Pancreas (tissue), 10 donors: Measurements from ENCODE around the gene YTHDC2. TPM values are rescaled to one million over a fixed set of nuclear protein-coding genes. Genes with fewer than 3 reads are reported as not detected.

Experiments
- ATAC-seq, 4 donors: fragments of 200-7000 bp; cut with Tn5 transposase; one replicate each; pipeline versions ENCODE4 v1.8.0 to v1.9.1; 2020; ENCODE audit warnings: mild to moderate bottlenecking in 4 of 4, moderate library complexity in 4 of 4
- DNase-seq, 6 donors: peaks; one replicate each; pipeline ENCODE4 v3.0.0-alpha.2; 2020
- FAIRE-seq: peaks from 2 replicates; lab custom pipeline; 2012; peaks lifted over from hg19 to GRCh38; lab: Jason Lieb, UNC
- H3K27ac ChIP-seq, 4 donors: fragments of 200-600 bp; sonication (generic); 1 replicate in 3 of 4; 2 replicates in 1 of 4; pipeline versions ENCODE4 v1.5.0 to v1.8.0; 2020
- H3K27me3 ChIP-seq, 4 donors: fragments of 200-600 bp; one replicate each; pipeline ENCODE4 v1.8.0; 2021
- H3K36me3 ChIP-seq, 3 donors: fragments of 200-600 bp; sonication (generic) in 1 of 3; one replicate each; pipeline versions ENCODE4 v1.5.0 to v1.8.0; 2020 to 2021
- H3K4me1 ChIP-seq, 3 donors: fragments of 200-600 bp; one replicate each; pipeline ENCODE4 v1.8.0; 2021
- H3K4me3 ChIP-seq, 4 donors: fragments of 200-600 bp; sonication (generic) in 2 of 4; one replicate each; pipeline versions ENCODE4 v1.5.0 to v1.8.0; 2020 to 2021
- H3K9me3 ChIP-seq, 4 donors: fragments of 200-600 bp; one replicate each; pipeline ENCODE4 v1.8.0; 2021
- WGBS, 2 donors: extraction: QIAGEN DNeasy Blood & Tissue Kit; methylation state at CpG; one replicate each; pipeline ENCODE4 v1.1.7; 2013; 5-methylcytosine and 5-hydroxymethylcytosine counted together
- intact Hi-C, 3 donors: fragments of 100-400 bp; cut with DNase I; formaldehyde crosslinking; loops; one replicate each; pipeline versions ENCODE4 v1.11.1 to v1.14.2; 2022
- polyA plus RNA-seq, 2 donors: library from polyadenylated mRNA; stranded (reverse); fragments of 200-250 nt; gene quantifications; one replicate each; pipeline ENCODE4 v1.2.3, GENCODE V29; 2013
- total RNA-seq, 6 donors: library from RNA; stranded (reverse); fragmentation: NEBNext Ultra II Directional in 4 of 6; extraction: Animal tissue kit (Norgen Biotek cat#: 25700) in 4 of 6; gene quantifications; one replicate each; pipeline versions ENCODE4 v1.2.1 to v1.2.4, GENCODE V29; 2021 to 2023
- TF ChIP-seq, protein P1 (sequence below), 4 donors: fragments of 200-600 bp; sonication (generic) in 3 of 4; IDR thresholded peaks; one replicate each; pipeline versions ENCODE4 v1.5.0 to v1.8.0; 2021; ENCODE audit warnings: antibody characterized with exemption in 4 of 4
- donor health status: healthy with polysubstance abuse.
- donor health status: DM: no; HTN: no; CAD: no; lungs with moderate emphysema.
- donor health status: DM: no; HTN: no; CAD: no.
- donor health status: control.
- donor health status: control.
- donor health status: Bipolar disorder and iron deficiency.
- donor health status: DM: yes; HTN: yes; CAD: no.
- donor health status: DM: no; HTN: no; CAD: no.
- donor health status: DM: no; HTN: no; CAD: no.
- donor health status: DM: yes; HTN: yes; CAD: no.

Gene YTHDC2
- total and polyA plus RNA-seq, 8 donors, result 5.7 to 13.7 (median 9.7) TPM

- H3K4me3 ChIP-seq, result peak overlapping the region; percentile 23 to 66 (median 48)
- peaks cover 0 to 5% (median 0%) of the 10 kb centered on the region in 3 donors for H3K4me1 ChIP-seq
- ATAC-seq (peak; percentile 21 to 50 (median 43)), FAIRE-seq (no peak), DNase-seq (peak in 1 of 6 donors; percentile 17)
- H3K27ac ChIP-seq, result no peak overlapping the region
- TF ChIP-seq, protein P1, sequence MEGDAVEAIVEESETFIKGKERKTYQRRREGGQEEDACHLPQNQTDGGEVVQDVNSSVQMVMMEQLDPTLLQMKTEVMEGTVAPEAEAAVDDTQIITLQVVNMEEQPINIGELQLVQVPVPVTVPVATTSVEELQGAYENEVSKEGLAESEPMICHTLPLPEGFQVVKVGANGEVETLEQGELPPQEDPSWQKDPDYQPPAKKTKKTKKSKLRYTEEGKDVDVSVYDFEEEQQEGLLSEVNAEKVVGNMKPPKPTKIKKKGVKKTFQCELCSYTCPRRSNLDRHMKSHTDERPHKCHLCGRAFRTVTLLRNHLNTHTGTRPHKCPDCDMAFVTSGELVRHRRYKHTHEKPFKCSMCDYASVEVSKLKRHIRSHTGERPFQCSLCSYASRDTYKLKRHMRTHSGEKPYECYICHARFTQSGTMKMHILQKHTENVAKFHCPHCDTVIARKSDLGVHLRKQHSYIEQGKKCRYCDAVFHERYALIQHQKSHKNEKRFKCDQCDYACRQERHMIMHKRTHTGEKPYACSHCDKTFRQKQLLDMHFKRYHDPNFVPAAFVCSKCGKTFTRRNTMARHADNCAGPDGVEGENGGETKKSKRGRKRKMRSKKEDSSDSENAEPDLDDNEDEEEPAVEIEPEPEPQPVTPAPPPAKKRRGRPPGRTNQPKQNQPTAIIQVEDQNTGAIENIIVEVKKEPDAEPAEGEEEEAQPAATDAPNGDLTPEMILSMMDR (IDR thresholded peaks at IDR 0.05), result no peak
- peaks cover 0 to 2% (median 0%) of the 10 kb centered on the region in 4 donors for H3K27me3 ChIP-seq
- WGBS, 2 donors, result 6 to 7% methylated on average over 18 of the region's 18 CpGs
- H3K9me3 ChIP-seq, result no peaks in the 10 kb centered on the region
- intact Hi-C loops, result no loop called here
- H3K36me3 ChIP-seq, result no peaks in the 10 kb centered on the region
These were observed 26.1 kb upstream of the YTHDC2 start for GRCh38 chr5:113487416-113487780.

GRCh38 chr5:113487781-113488644, 25.5 kb upstream of the YTHDC2 start, which contains the start of gene MCC:
Gene MCC (minus strand): TSS chr5:113488453.
- TF ChIP-seq, protein P1 (IDR thresholded peaks at IDR 0.05), result no peak
- intact Hi-C loops, result no loop called here
- Histone ChIP-seq H3K4me1 (peaks cover 0 to 5% (median 0%) of the 10 kb centered on the region in 3 donors), H3K4me3 (peak within 1 kb of the TSS; percentile 23 to 66 (median 48)), H3K36me3 (no peaks in the 10 kb centered on the region), H3K27me3 (peaks cover 0 to 2% (median 0%) of the 10 kb centered on the region in 4 donors), H3K27ac (peak within 1 kb of the TSS in 2 of 4 donors; percentile 20 to 49), H3K9me3 (no peaks in the 10 kb centered on the region)
- ATAC-seq (peak; percentile 85 to 93 (median 90)), DNase-seq (peak; percentile 64 to 90 (median 75)), FAIRE-seq (no peak)
- WGBS, 2 donors, result 1% methylated on average over 67 to 86 of the region's 86 CpGs

- Histone ChIP-seq H3K27me3 (peaks cover 0 to 2% (median 0%) of the 10 kb centered on the region in 4 donors), H3K4me3 (peak overlapping the region; percentile 23 to 66 (median 48)), H3K9me3 (no peaks in the 10 kb centered on the region), H3K36me3 (no peaks in the 10 kb centered on the region), H3K27ac (peak overlapping the region in 2 of 4 donors; percentile 20 to 49), H3K4me1 (peaks cover 0 to 5% (median 0%) of the 10 kb centered on the region in 3 donors)
- DNase-seq (peak in 1 of 6 donors; percentile 18), FAIRE-seq (no peak), ATAC-seq (peak; percentile 43 to 58 (median 57))
- TF ChIP-seq, protein P1 (IDR thresholded peaks at IDR 0.05), result no peak
- WGBS, 2 donors, result 9% methylated on average over 20 of the region's 20 CpGs
- intact Hi-C loops, result no loop called here
These were observed 24.8 kb upstream of the YTHDC2 start for GRCh38 chr5:113488645-113489184.

- intact Hi-C loops, result no loop called here
- ATAC-seq (peak in 3 of 4 donors; percentile 35 to 75 (median 65)), DNase-seq (no peak), FAIRE-seq (no peak)
- Histone ChIP-seq H3K36me3 (no peaks in the 10 kb centered on the region), H3K4me1 (peaks cover 0 to 5% (median 0%) of the 10 kb centered on the region in 3 donors), H3K27me3 (peaks cover 0 to 2% (median 0%) of the 10 kb centered on the region in 4 donors), H3K4me3 (no peak overlapping the region), H3K9me3 (no peaks in the 10 kb centered on the region), H3K27ac (no peak overlapping the region)
- TF ChIP-seq, protein P1 (IDR thresholded peaks at IDR 0.05), result no peak
- WGBS, 2 donors, result 64 to 75% methylated on average over 3 of the region's 3 CpGs
These were observed 24.2 kb upstream of the YTHDC2 start for GRCh38 chr5:113489299-113489698.
